Ecto neural progenitor cell (in vitro differentiated cells): ENCODE results near the gene PTPRF.

Experiments
- DNase-seq: peaks from one replicate; pipeline ENCODE4 v3.0.0-alpha.2; 2018; ENCODE audit warnings: low spot score

Gene PTPRF

GRCh38 chr1:43552813-43553212, 22.1 kb downstream of the PTPRF start:
- no peak for DNase-seq

GRCh38 chr1:43554444-43554992, 23.8 kb downstream of the PTPRF start:
- no peak for DNase-seq

GRCh38 chr1:43556782-43557181, 26.1 kb downstream of the PTPRF start:
- DNase-seq, result no peak

GRCh38 chr1:43557744-43558245, 27.1 kb downstream of the PTPRF start:
- no peak for DNase-seq

- no peak for DNase-seq
Observed at GRCh38 chr1:43558346-43558841, 27.7 kb downstream of the PTPRF start.

GRCh38 chr1:43559714-43560113, 29.0 kb downstream of the PTPRF start:
- no peak for DNase-seq

- DNase-seq, result no peak
Observed at GRCh38 chr1:43560286-43560685, 29.6 kb downstream of the PTPRF start.

- no peak for DNase-seq
Observed at GRCh38 chr1:43563876-43564539, 33.3 kb downstream of the PTPRF start.

- DNase-seq, result no peak
Observed at GRCh38 chr1:43564551-43565348, 34.1 kb downstream of the PTPRF start.

- DNase-seq, result peak; percentile 87
Observed at GRCh38 chr1:43565600-43566360, 35.1 kb downstream of the PTPRF start.

GRCh38 chr1:43566382-43567044, 35.8 kb downstream of the PTPRF start:
- DNase-seq, result no peak

GRCh38 chr1:43569175-43569574, 38.5 kb downstream of the PTPRF start:
- no peak for DNase-seq

- no peak for DNase-seq
Observed at GRCh38 chr1:43570277-43570676, 39.6 kb downstream of the PTPRF start.

GRCh38 chr1:43570715-43571114, 40.0 kb downstream of the PTPRF start:
- no peak for DNase-seq

GRCh38 chr1:43572084-43572483, 41.4 kb downstream of the PTPRF start:
- DNase-seq, result no peak

GRCh38 chr1:43572538-43572937, 41.9 kb downstream of the PTPRF start:
- no peak for DNase-seq

GRCh38 chr1:43573066-43573800, 42.5 kb downstream of the PTPRF start:
- DNase-seq, result no peak

- DNase-seq, result no peak
Observed at GRCh38 chr1:43576521-43576920, 45.8 kb downstream of the PTPRF start.

GRCh38 chr1:43577655-43578542, 47.2 kb downstream of the PTPRF start:
- DNase-seq, result no peak

GRCh38 chr1:43580039-43580438, 49.4 kb downstream of the PTPRF start:
- DNase-seq, result no peak
